HG02763 (cell line): ENCODE results near the gene TMEM203.
"Not testable (repeated sequence)": the region's sequence is repeated elsewhere in the genome, so short reads cannot be mapped to it uniquely, and the experiment has no call there.

Experiments used
- ATAC-seq: cut with Tn5 transposase; IDR thresholded peaks from one replicate; pipeline ENCODE4 v1.9.1; 2021; ENCODE audit warnings: mild to moderate bottlenecking, moderate library complexity; ENCODE audit not compliant: unreplicated experiment

The TMEM203 gene

GRCh38 chr9:137242269-137243203 lies 37.1 kb upstream of the TMEM203 start:
- ATAC-seq: no peak

GRCh38 chr9:137241490-137242268 lies 36.2 kb upstream of the TMEM203 start:
- ATAC-seq: no peak

DNA sequence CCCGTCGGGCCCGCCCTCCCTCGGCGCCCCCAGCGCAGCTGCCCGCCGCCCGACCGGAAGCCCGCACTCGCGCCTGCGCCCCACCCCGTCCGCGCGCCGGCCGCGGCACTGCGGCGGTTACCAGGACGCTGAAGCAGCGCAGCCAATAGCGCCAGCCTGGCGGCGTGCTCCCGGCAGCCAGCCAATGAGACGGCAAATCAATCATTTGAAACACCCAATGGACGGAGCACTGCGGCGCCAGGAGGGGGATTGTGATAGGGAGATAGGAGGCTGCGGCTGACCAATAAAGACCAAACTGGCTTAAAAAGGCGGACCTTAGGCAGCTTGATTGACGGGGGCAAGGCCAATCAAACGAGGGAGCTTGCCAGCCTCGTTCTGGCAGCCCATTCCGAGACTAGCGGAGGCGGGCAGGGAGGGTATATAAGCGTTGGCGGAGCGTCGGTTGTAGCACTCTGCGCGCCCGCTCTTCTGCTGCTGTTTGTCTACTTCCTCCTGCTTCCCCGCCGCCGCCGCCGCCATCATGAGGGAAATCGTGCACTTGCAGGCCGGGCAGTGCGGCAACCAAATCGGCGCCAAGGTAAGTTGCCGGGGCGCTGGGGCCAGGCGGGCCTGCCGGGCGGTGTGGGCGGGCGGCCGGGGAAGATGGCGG lies 35.5 kb upstream of the TMEM203 start, which contains the start of gene TUBB4B:
TUBB4B (plus strand) TSS at position 447 of the 649 bp plus-strand sequence; CDS start at position 521, 74 bp downstream.
- peak; percentile 71 for ATAC-seq

DNA sequence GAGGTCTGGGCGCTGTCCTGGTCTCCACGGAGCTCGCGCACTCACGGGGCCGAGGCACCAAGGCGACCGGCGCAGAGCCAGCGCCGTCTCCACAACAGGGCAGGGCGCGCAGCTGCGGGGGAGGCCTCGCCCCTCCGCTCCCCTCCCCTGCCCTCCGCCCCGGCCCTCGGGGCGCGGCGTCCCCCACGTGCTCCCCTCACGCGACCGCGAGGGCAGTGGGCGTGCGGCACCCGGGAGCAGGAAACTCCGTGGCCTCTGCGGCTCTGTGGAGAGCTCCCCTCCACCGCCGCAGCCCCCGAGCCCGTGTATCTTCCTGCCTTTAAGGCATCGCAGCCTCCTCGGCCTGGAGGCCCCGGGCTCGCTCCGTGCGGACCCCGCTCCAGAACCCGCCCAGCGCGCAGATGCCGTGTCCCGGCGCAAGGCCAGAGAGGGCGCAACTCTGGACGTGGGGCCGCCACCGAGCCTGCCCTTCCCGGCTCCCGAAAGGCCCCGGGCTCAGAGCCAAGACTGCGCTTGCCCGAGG lies 34.9 kb upstream of the TMEM203 start:
- ATAC-seq: peak; percentile 21

GRCh38 chr9:137239541-137240200 lies 34.2 kb upstream of the TMEM203 start:
- not testable (repeated sequence) for ATAC-seq

- no peak for ATAC-seq
Measured at GRCh38 chr9:137237759-137238726, 32.6 kb upstream of the TMEM203 start.

GRCh38 chr9:137236936-137237421 lies 31.5 kb upstream of the TMEM203 start:
- ATAC-seq: no peak

DNA sequence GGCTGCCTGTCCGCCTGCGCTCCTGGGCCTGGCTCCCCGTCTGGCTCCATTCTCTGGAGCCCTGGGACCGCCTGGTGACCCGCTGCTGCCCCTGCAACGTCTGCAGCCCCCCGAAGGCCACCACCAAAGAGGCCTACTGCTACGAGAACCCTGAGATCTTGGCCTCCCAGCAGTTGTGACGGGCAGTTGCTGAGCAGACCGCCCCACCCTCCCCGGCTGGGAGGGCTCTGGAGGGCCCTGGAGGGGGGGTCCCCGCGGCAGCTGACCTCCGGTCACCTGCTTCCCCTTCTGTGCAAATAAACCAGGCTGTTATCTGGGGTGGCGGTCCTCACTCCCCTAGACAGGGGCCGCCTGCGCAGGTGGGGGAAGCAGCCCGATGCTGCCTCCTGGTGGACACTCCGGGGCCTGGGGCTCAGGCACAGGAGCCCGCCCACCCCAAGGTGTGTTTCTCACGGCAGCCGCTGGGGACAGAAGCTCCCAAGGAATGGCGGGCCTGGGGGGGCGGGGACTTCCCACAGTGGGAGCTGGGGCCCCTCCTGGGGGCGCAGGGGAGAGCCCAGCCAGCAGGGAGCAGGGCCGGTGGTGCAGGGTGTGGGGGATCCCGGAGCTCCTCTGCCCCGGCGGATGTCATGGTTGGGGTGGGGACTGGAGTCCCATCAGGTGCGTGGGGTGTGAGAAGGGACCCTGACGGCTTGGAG lies 30.9 kb upstream of the TMEM203 start:
- no peak for ATAC-seq

- no peak for ATAC-seq
Measured at GRCh38 chr9:137235424-137236237, 30.2 kb upstream of the TMEM203 start.

- ATAC-seq: no peak
Measured at GRCh38 chr9:137234758-137235423, 29.4 kb upstream of the TMEM203 start.

- no peak for ATAC-seq
Measured at GRCh38 chr9:137234055-137234697, 28.7 kb upstream of the TMEM203 start.

- ATAC-seq: no peak
Measured at GRCh38 chr9:137233143-137233980, 27.9 kb upstream of the TMEM203 start.

GRCh38 chr9:137232510-137232909 lies 27.1 kb upstream of the TMEM203 start:
- no peak for ATAC-seq

GRCh38 chr9:137232101-137232500 lies 26.7 kb upstream of the TMEM203 start:
- no peak for ATAC-seq

DNA sequence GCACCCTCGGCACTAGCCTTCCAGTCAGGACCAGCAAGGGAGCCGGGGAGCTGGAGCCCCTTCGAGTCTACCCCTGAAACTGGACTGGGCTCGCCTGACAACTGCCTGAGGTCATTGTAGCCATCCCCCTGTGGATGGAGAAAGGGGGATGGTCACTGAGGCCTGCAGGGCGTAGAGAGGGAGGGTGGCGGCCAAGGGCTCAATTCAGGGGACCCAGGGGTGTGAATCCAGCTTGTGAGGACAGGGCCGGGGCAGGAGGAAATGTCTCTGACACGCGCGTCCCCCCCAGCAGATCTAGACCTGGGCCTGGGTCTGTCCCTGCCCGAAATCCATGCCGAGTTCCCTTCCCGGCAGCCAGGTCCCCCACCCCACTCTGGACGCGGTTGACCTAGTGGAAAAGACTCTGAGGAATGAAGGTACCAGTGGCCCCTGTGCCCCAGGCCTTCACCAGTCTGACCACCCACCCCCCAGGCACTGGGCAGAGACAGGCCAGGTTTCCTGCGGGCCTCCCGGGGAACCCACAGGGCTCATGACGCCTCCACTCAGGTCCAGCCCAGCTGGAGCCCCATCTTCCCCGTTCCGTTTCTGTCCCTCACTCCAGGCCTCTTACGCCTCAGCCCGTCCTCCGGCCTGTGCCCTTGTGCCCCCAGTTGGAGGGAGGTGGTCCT lies 26.1 kb upstream of the TMEM203 start:
- ATAC-seq: no peak
